Vagina (tissue), 2 donors: Measurements from ENCODE around the gene STAT5A.

Experiments used
- CTCF ChIP-seq, 3 experiments: fragments of 450-650 bp in 2 of 3; fragments of 200-600 bp in 1 of 3; sonication (generic) in 1 of 3; IDR thresholded peaks; one replicate each; pipeline ENCODE4 v1.5.1; 2017 to 2019; ENCODE audit warnings: antibody characterized with exemption in 3 of 3, mild to moderate bottlenecking in 2 of 3, moderate library complexity in 2 of 3
- POLR2A ChIP-seq, 2 donors: fragments of 450-650 bp; IDR thresholded peaks; one replicate each; pipeline ENCODE4 v1.6.1; 2017; ENCODE audit warnings: antibody characterized with exemption in 2 of 2, mild to moderate bottlenecking in 2 of 2, moderate library complexity in 2 of 2
- POLR2AphosphoS5 ChIP-seq, 2 donors: sonication (generic); formaldehyde crosslinking; IDR thresholded peaks; one replicate each; pipeline ENCODE4 v1.9.0; 2017; ENCODE audit warnings: antibody characterized with exemption in 2 of 2, mild to moderate bottlenecking in 2 of 2, low read depth in 1 of 2; ENCODE audit not compliant: insufficient read depth in 1 of 2

GRCh38 chr17:42273474-42274252, 14.6 kb upstream of the STAT5A start:
- no peak for TF ChIP-seq CTCF (IDR thresholded peaks at IDR 0.05)
- TF ChIP-seq POLR2A (IDR thresholded peaks at IDR 0.05): no peak
- TF ChIP-seq POLR2AphosphoS5 (IDR thresholded peaks at IDR 0.05; ENCODE audit: insufficient read depth in 1 of 2, low read depth in 1 of 2): no peak
